WTC11 (cell line): ENCODE data around the gene SLC38A4. TPM values are rescaled to one million over a fixed set of nuclear protein-coding genes. Genes with fewer than 3 reads are reported as not detected.

Experiments used
- ATAC-seq: fragments of 200-7000 bp; cut with Tn5 transposase; 2 replicates; pipeline ENCODE4 v1.10.0; 2021; ENCODE audit warnings: mild to moderate bottlenecking, moderate library complexity
- CTCF ChIA-PET: fragments of 300-600 bp; sonication (Branson Sonifier 250); formaldehyde crosslinking; loops from one replicate; lab custom pipeline; 2021; ENCODE audit warnings: antibody characterized with exemption; lab: Charles Lee
- POLR2A ChIA-PET: fragments of 350-600 bp; sonication (Branson Sonifier 250); formaldehyde crosslinking; loops from one replicate; lab custom pipeline; 2021; ENCODE audit warnings: antibody characterized with exemption; lab: Charles Lee
- DNase-seq: peaks from one replicate; pipeline ENCODE4 v3.0.0; 2021; ENCODE audit warnings: low spot score
- H3K27ac Mint-ChIP-seq: 2 replicates; pipeline ENCODE4 v1.8.0; 2021; ENCODE audit warnings: mixed read lengths
- H3K27me3 Mint-ChIP-seq: 2 replicates; pipeline ENCODE4 v1.8.0; 2021; ENCODE audit warnings: low read depth, mild to moderate bottlenecking, moderate library complexity, mixed read lengths
- H3K36me3 Mint-ChIP-seq: 2 replicates; pipeline ENCODE4 v1.8.0; 2021; ENCODE audit warnings: mixed read lengths
- H3K4me1 Mint-ChIP-seq: 2 replicates; pipeline ENCODE4 v1.8.0; 2022; ENCODE audit warnings: mixed read lengths
- H3K4me3 Mint-ChIP-seq: 2 replicates; pipeline ENCODE4 v1.8.0; 2021; ENCODE audit warnings: mild to moderate bottlenecking, moderate library complexity, mixed read lengths
- H3K9me3 Mint-ChIP-seq: 2 replicates; pipeline ENCODE4 v1.8.0; 2021; ENCODE audit warnings: mixed read lengths
- ESRRA ChIP-seq: sonication (generic); formaldehyde crosslinking; IDR thresholded peaks from 2 replicates; pipeline ENCODE4 v1.8.1; 2022; ENCODE audit warnings: mild to moderate bottlenecking, missing genetic modification reagents, borderline replicate concordance
- FOXK1 ChIP-seq: sonication (generic); formaldehyde crosslinking; IDR thresholded peaks from 2 replicates; pipeline ENCODE4 v1.8.0; 2022; ENCODE audit warnings: mild to moderate bottlenecking, moderate library complexity, missing genetic modification reagents
- GRHL2 ChIP-seq: fragments of 250-450 bp; sonication (Bioruptor Pico); IDR thresholded peaks from 2 replicates; pipeline ENCODE4 v1.8.0; 2022; ENCODE audit warnings: mild to moderate bottlenecking, moderate library complexity; ENCODE audit not compliant: insufficient replicate concordance, severe bottlenecking
- GTF2I ChIP-seq: fragments of 250-450 bp; sonication (Bioruptor Pico); conservative IDR thresholded peaks from 2 replicates; pipeline ENCODE4 v1.4.0; 2021; ENCODE audit warnings: mild to moderate bottlenecking
- JAZF1 ChIP-seq: fragments of 250-450 bp; sonication (Bioruptor Pico); IDR thresholded peaks from 2 replicates; pipeline ENCODE4 v1.9.0; 2021; ENCODE audit warnings: moderate library complexity, mild to moderate bottlenecking, inconsistent platforms
- NR3C1 ChIP-seq: sonication (generic); formaldehyde crosslinking; conservative IDR thresholded peaks from 2 replicates; pipeline ENCODE4 v1.8.1; 2023; ENCODE audit warnings: low read depth, mild to moderate bottlenecking, missing genetic modification reagents
- SMAD3 ChIP-seq: sonication (generic); formaldehyde crosslinking; IDR thresholded peaks from 2 replicates; pipeline ENCODE4 v1.8.0; 2022; ENCODE audit warnings: missing genetic modification reagents, mild to moderate bottlenecking, borderline replicate concordance
- SOX15 ChIP-seq: fragments of 250-450 bp; sonication (Bioruptor Pico); IDR thresholded peaks from 2 replicates; pipeline ENCODE4 v1.9.0; 2021; ENCODE audit warnings: mild to moderate bottlenecking
- TCF7 ChIP-seq: sonication (generic); formaldehyde crosslinking; IDR thresholded peaks from 2 replicates; pipeline ENCODE4 v1.8.0; 2022; ENCODE audit warnings: mild to moderate bottlenecking, low read depth, missing genetic modification reagents, moderate library complexity
- ZNF232 ChIP-seq: sonication (generic); formaldehyde crosslinking; IDR thresholded peaks from 2 replicates; pipeline ENCODE4 v1.8.0; 2022; ENCODE audit warnings: mild to moderate bottlenecking, missing genetic modification reagents
- ZNF263 ChIP-seq: sonication (generic); formaldehyde crosslinking; IDR thresholded peaks from 2 replicates; pipeline ENCODE4 v1.8.1; 2022; ENCODE audit warnings: low read depth, mild to moderate bottlenecking, moderate library complexity, missing genetic modification reagents
- ZNF396 ChIP-seq: fragments of 250-450 bp; sonication (Bioruptor Pico); IDR thresholded peaks from 2 replicates; pipeline ENCODE4 v1.8.0; 2021; ENCODE audit warnings: mild to moderate bottlenecking, moderate library complexity, borderline replicate concordance
- ZNF423 ChIP-seq: fragments of 250-450 bp; sonication (Bioruptor Pico); IDR thresholded peaks from 2 replicates; pipeline ENCODE4 v2.1.2; 2022; ENCODE audit warnings: mild to moderate bottlenecking, moderate library complexity
- total RNA-seq: library from RNA; stranded (reverse); gene quantifications from 3 replicates; pipeline ENCODE4 v1.2.3, GENCODE V29; 2021
- TF ChIP-seq, protein P1 (sequence below): sonication (generic); formaldehyde crosslinking; IDR thresholded peaks from 2 replicates; pipeline ENCODE4 v1.8.1; 2022; ENCODE audit warnings: low read depth, mild to moderate bottlenecking, moderate library complexity, missing genetic modification reagents, borderline replicate concordance
- TF ChIP-seq, protein P2 (sequence below): fragments of 250-450 bp; sonication (Bioruptor Pico); IDR thresholded peaks from 2 replicates; pipeline ENCODE4 v2.1.2; 2022; ENCODE audit warnings: mild to moderate bottlenecking, moderate library complexity
- TF ChIP-seq, protein P3 (sequence below): sonication (generic); formaldehyde crosslinking; IDR thresholded peaks from 2 replicates; pipeline ENCODE4 v1.8.0; 2022; ENCODE audit warnings: mild to moderate bottlenecking, missing genetic modification reagents
- TF ChIP-seq, protein P4 (sequence below): fragments of 250-450 bp; sonication (Bioruptor Pico); conservative IDR thresholded peaks from 2 replicates; pipeline ENCODE4 v1.9.0; 2021; ENCODE audit warnings: mild to moderate bottlenecking
- TF ChIP-seq, protein P5 (sequence below): sonication (generic); formaldehyde crosslinking; IDR thresholded peaks from 2 replicates; pipeline ENCODE4 v1.8.1; 2023; ENCODE audit warnings: mild to moderate bottlenecking, moderate library complexity, missing genetic modification reagents
- TF ChIP-seq, protein P6 (sequence below): sonication (generic); formaldehyde crosslinking; IDR thresholded peaks from 2 replicates; pipeline ENCODE4 v1.8.0; 2022; ENCODE audit warnings: mild to moderate bottlenecking, missing genetic modification reagents

SLC38A4 gene
- total RNA-seq, 1 experiment from 2014 or later = 6.1 TPM

DNA sequence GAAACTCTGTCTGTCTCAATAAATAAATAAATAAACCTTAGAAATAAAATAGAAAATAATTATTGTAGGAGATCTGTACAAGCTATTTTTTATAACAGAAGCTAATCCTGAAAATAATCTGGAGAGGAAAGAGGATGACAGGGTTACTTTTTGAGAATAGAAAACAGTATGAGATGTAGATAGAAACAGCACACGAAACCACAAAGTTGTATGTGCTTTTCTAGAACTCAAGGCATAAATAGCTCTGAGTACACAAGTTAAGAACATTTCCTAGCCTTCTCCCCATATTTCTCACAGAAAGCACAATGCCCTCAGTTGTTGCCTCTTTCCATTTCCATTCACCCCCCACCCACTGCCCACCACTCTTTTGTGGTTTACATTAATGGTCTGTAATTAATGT lies 35.7 kb downstream of the SLC38A4 start (continued):
- TF ChIP-seq, protein P1, sequence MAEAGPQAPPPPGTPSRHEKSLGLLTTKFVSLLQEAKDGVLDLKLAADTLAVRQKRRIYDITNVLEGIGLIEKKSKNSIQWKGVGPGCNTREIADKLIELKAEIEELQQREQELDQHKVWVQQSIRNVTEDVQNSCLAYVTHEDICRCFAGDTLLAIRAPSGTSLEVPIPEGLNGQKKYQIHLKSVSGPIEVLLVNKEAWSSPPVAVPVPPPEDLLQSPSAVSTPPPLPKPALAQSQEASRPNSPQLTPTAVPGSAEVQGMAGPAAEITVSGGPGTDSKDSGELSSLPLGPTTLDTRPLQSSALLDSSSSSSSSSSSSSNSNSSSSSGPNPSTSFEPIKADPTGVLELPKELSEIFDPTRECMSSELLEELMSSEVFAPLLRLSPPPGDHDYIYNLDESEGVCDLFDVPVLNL (CRISPR knock-in tag) = no peak
- TF ChIP-seq ZNF263 = no peak
- TF ChIP-seq ZNF396 (CRISPR knock-in tag) = no peak
- TF ChIP-seq, all 79 proteins: peak for 0

DNA sequence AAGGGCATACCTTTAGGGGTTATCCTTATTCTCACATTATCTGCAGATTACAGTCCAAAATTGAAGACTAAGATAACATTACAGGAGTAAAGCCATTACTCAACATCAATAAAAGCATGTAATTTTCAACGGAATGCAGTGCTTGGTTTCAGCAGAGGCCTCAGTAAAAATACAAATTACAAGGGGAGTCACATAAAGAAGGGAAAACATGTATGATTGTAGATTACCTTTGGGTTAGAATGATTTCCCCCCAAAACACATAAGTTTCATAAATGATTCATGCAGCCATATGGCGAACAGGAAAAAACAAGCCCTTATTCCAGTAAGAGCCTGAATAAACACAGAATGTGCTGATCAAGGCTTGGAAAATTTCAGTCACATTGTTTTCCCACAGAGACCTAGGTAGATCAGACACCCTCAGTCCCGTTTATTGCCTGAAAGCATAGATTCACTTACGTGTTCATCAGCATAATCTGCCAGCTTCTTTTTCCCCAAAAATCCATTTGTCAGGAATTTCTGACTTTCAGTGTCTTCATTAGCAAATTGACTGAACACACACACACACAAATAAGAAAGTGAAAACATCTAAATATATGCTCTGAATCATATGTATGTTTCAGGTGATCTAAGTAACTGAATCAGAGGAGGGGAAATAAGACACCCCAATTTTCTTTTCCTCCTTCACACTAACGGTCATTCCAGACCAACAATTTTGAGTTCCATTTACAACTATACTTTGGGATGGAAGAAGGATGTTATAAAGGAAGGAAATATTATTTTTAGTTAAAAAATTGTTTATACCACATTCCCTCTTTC lies 37.5 kb downstream of the SLC38A4 start:
- ATAC-seq (no peak), DNase-seq (no peak)
- TF ChIP-seq, protein P2, sequence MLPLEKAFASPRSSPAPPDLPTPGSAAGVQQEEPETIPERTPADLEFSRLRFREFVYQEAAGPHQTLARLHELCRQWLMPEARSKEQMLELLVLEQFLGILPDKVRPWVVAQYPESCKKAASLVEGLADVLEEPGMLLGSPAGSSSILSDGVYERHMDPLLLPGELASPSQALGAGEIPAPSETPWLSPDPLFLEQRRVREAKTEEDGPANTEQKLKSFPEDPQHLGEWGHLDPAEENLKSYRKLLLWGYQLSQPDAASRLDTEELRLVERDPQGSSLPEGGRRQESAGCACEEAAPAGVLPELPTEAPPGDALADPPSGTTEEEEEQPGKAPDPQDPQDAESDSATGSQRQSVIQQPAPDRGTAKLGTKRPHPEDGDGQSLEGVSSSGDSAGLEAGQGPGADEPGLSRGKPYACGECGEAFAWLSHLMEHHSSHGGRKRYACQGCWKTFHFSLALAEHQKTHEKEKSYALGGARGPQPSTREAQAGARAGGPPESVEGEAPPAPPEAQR (CRISPR knock-in tag) = no peak
- TF ChIP-seq NR3C1 (CRISPR knock-in tag) (no peak), ZNF423 (no peak), ZNF263 (no peak), ESRRA (CRISPR knock-in tag) (no peak), TCF7 (CRISPR knock-in tag) (no peak), JAZF1 (CRISPR knock-in tag) (no peak), FOXK1 (CRISPR knock-in tag) (no peak), ZNF232 (no peak), SOX15 (no peak), GTF2I (no peak), SMAD3 (CRISPR knock-in tag) (no peak), GRHL2 (CRISPR knock-in tag) (no peak)
- TF ChIP-seq, protein P3, sequence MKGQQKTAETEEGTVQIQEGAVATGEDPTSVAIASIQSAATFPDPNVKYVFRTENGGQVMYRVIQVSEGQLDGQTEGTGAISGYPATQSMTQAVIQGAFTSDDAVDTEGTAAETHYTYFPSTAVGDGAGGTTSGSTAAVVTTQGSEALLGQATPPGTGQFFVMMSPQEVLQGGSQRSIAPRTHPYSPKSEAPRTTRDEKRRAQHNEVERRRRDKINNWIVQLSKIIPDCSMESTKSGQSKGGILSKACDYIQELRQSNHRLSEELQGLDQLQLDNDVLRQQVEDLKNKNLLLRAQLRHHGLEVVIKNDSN (CRISPR knock-in tag) = no peak
- TF ChIP-seq, protein P4, sequence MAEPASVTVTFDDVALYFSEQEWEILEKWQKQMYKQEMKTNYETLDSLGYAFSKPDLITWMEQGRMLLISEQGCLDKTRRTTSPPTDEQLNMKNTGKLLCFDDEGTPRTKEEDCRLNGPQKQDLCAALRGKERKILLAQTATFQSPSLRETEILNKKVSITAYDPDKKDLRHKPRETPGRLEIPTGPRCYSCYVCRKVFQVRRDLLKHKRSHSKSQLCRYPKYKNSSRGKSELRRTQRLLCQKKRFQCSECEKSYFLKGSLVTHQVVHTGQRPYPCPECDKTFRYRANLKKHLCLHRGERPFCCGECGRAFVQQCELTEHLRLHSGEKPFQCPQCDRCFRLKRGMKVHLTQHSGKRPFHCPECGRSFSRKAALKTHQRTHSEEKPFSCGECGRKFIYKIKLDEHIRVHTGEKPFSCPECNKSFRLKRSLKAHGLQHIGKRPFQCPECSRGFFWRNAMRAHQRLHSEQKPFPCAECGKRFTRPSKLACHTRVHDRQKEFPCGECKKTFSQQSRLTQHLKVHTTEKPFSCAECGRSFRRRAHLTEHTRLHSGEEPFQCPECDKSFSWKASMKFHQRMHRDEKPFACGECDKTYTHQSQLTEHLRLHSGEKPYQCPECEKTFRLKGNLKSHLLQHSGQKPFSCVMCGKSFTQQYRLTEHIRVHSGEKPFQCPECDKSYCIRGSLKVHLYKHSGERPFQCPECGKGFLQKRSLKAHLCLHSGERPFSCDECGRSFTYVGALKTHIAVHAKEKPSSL (CRISPR knock-in tag) = no peak
- TF ChIP-seq, protein P5, sequence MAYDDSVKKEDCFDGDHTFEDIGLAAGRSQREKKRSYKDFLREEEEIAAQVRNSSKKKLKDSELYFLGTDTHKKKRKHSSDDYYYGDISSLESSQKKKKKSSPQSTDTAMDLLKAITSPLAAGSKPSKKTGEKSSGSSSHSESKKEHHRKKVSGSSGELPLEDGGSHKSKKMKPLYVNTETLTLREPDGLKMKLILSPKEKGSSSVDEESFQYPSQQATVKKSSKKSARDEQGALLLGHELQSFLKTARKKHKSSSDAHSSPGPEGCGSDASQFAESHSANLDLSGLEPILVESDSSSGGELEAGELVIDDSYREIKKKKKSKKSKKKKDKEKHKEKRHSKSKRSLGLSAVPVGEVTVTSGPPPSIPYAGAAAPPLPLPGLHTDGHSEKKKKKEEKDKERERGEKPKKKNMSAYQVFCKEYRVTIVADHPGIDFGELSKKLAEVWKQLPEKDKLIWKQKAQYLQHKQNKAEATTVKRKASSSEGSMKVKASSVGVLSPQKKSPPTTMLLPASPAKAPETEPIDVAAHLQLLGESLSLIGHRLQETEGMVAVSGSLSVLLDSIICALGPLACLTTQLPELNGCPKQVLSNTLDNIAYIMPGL (CRISPR knock-in tag) = no peak
- TF ChIP-seq, protein P6, sequence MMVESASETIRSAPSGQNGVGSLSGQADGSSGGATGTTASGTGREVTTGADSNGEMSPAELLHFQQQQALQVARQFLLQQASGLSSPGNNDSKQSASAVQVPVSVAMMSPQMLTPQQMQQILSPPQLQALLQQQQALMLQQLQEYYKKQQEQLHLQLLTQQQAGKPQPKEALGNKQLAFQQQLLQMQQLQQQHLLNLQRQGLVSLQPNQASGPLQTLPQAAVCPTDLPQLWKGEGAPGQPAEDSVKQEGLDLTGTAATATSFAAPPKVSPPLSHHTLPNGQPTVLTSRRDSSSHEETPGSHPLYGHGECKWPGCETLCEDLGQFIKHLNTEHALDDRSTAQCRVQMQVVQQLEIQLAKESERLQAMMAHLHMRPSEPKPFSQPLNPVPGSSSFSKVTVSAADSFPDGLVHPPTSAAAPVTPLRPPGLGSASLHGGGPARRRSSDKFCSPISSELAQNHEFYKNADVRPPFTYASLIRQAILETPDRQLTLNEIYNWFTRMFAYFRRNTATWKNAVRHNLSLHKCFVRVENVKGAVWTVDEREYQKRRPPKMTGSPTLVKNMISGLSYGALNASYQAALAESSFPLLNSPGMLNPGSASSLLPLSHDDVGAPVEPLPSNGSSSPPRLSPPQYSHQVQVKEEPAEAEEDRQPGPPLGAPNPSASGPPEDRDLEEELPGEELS (CRISPR knock-in tag) = no peak
- H3K9me3 Mint-ChIP-seq = no peaks in the 10 kb centered on the region
- peaks cover 11% of the 10 kb centered on the region for H3K4me1 Mint-ChIP-seq
- H3K4me3 Mint-ChIP-seq = no peak overlapping the region
- no peaks in the 10 kb centered on the region for H3K36me3 Mint-ChIP-seq
- CTCF ChIA-PET = no interaction called here
- POLR2A ChIA-PET = no interaction called here
- H3K27me3 Mint-ChIP-seq = no peaks in the 10 kb centered on the region
- no peak overlapping the region for H3K27ac Mint-ChIP-seq
